Keratinocyte (primary cell): Measurements from ENCODE around the gene CC2D1B. TPM values are rescaled to one million over a fixed set of nuclear protein-coding genes. Genes with fewer than 3 reads are reported as not detected.

ENCODE experiments used
- DNase-seq: peaks from one replicate; pipeline ENCODE4 v3.0.0-alpha.2; 2011; ENCODE audit warnings: low read depth, missing footprints, low spot score
- FAIRE-seq: peaks from 2 replicates; lab custom pipeline; 2011; peaks lifted over from hg19 to GRCh38; lab: Jason Lieb, UNC
- H2AFZ ChIP-seq: 2 replicates; pipeline ENCODE4 v1.6.0; 2012; ENCODE audit warnings: low read length, control low read depth, inconsistent platforms; ENCODE audit not compliant: control insufficient read depth
- H3K27ac ChIP-seq: 2 replicates; pipeline ENCODE4 v1.5.1; 2011; ENCODE audit warnings: low read length; ENCODE audit not compliant: control insufficient read depth, insufficient read depth
- H3K27me3 ChIP-seq: 3 replicates; pipeline ENCODE4 v1.6.0; 2011; ENCODE audit warnings: low read length; ENCODE audit not compliant: control insufficient read depth, insufficient read depth; ENCODE audit errors: extremely low read depth
- H3K36me3 ChIP-seq, 2 experiments: 2 replicates in 1 of 2; 3 replicates in 1 of 2; pipeline ENCODE4 v1.5.1; 2011; ENCODE audit warnings: low read length in 2 of 2, mild to moderate bottlenecking in 1 of 2; ENCODE audit not compliant: control insufficient read depth in 2 of 2, insufficient read depth in 2 of 2; ENCODE audit errors: extremely low read depth in 1 of 2
- H3K4me1 ChIP-seq: 3 replicates; pipeline ENCODE4 v1.5.1; 2011; ENCODE audit warnings: low read length; ENCODE audit not compliant: control insufficient read depth, insufficient read depth; ENCODE audit errors: extremely low read depth
- H3K4me2 ChIP-seq: 3 replicates; pipeline ENCODE4 v1.6.0; 2011; ENCODE audit warnings: low read depth, low read length; ENCODE audit not compliant: control insufficient read depth, insufficient read depth; ENCODE audit errors: extremely low read depth
- H3K4me3 ChIP-seq, 3 experiments: fragments of 200-600 bp in 1 of 3; sonication (generic) in 1 of 3; 2 replicates in 2 of 3; 3 replicates in 1 of 3; pipeline ENCODE4 v1.5.1; 2011 to 2016; ENCODE audit warnings: low read length in 3 of 3, mild to moderate bottlenecking in 3 of 3, control low read depth in 2 of 3, inconsistent platforms in 1 of 3, low read depth in 1 of 3, mixed read lengths in 1 of 3, mixed run types in 1 of 3, moderate library complexity in 1 of 3; ENCODE audit not compliant: control insufficient read depth in 2 of 3, insufficient read depth in 2 of 3; ENCODE audit errors: extremely low read depth in 1 of 3
- H3K79me2 ChIP-seq: 2 replicates; pipeline ENCODE4 v1.6.0; 2012; ENCODE audit warnings: low read length; ENCODE audit not compliant: control insufficient read depth, insufficient read depth
- H3K9ac ChIP-seq: 3 replicates; pipeline ENCODE4 v1.6.0; 2011; ENCODE audit warnings: low read length; ENCODE audit not compliant: control insufficient read depth, insufficient read depth; ENCODE audit errors: extremely low read depth
- H3K9me1 ChIP-seq: 3 replicates; pipeline ENCODE4 v1.6.0; 2011; ENCODE audit warnings: low read length; ENCODE audit not compliant: control insufficient read depth, insufficient read depth; ENCODE audit errors: extremely low read depth
- H3K9me3 ChIP-seq: 2 replicates; pipeline ENCODE4 v1.5.1; 2012; ENCODE audit warnings: low read depth, low read length; ENCODE audit not compliant: control insufficient read depth
- H4K20me1 ChIP-seq: 3 replicates; pipeline ENCODE4 v1.6.0; 2011; ENCODE audit warnings: low read length; ENCODE audit not compliant: control insufficient read depth, insufficient read depth; ENCODE audit errors: extremely low read depth
- EZH2 ChIP-seq: IDR thresholded peaks from one replicate; pipeline ENCODE4 v1.6.1; 2012; ENCODE audit warnings: inconsistent platforms, mild to moderate bottlenecking, low read length, moderate library complexity
- dilution Hi-C: fragments of 300-500 bp; cut with MboI; formaldehyde crosslinking; loops from one replicate; pipeline ENCODE4 v1.7.0; 2020; ENCODE audit warnings: low sequenced_read_pairs; ENCODE audit not compliant: extremely low pct_ligation_motif_present
- polyA plus RNA-seq, 5 experiments: library from polyadenylated mRNA; depleted of rRNA in 3 of 5; stranded (reverse) in 3 of 5; stranded (forward) in 1 of 5; unstranded in 1 of 5; fragments of >200 nt; gene quantifications; 1 replicate in 1 of 5; 2 replicates in 3 of 5; 3 replicates in 1 of 5; pipeline versions ENCODE4 v1.2.1 to v1.2.3, GENCODE V29; 2011 to 2012; ENCODE audit warnings: missing spikeins in 2 of 5, low read depth in 1 of 5, low replicate concordance in 1 of 5
- TF ChIP-seq, protein P1 (sequence below), 3 experiments: IDR thresholded peaks in 1 of 3; conservative IDR thresholded peaks in 1 of 3; optimal IDR thresholded peaks in 1 of 3; 2 replicates in 2 of 3; 3 replicates in 1 of 3; pipeline versions ENCODE3 to v1.5.1; 2011; ENCODE audit warnings: low read length in 3 of 3, mild to moderate bottlenecking in 3 of 3, moderate library complexity in 2 of 3, control low read depth in 1 of 3, inconsistent platforms in 1 of 3; ENCODE audit not compliant: insufficient read depth in 2 of 3; ENCODE audit errors: extremely low read depth in 1 of 3

The CC2D1B gene
- polyA plus RNA-seq, 1 donor (not counting 4 experiments of a cell fraction or from before 2014, with no cell fraction given), result 12.5 TPM

DNA sequence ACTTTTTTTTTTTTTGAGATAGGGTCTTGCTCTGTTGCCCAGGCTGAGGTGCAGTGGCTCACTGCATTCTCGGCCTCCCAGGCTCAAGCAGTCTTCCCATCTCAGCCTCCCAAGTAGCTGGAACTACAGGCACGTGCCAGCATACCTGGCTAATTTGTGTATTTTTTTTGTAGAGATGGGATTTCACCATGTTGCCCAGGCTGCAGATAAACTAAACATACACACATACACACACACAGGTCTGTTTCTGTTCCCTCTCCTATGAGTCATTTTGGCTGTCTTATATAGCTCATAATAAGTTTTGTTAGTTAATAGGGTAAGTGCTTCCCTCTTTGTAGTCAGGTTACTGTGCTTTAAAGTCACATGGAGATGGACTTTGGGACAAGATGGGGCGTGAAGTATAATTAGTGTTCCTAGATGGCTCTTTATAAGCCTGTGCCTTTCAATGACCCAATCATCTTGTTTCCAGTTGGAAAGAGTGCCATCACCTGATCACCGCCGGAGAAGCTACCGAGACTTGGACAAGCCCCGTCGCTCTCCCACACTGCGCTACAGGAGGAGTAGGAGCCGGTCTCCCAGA lies 47.5 kb upstream of the CC2D1B start:
- TF ChIP-seq, protein P1, sequence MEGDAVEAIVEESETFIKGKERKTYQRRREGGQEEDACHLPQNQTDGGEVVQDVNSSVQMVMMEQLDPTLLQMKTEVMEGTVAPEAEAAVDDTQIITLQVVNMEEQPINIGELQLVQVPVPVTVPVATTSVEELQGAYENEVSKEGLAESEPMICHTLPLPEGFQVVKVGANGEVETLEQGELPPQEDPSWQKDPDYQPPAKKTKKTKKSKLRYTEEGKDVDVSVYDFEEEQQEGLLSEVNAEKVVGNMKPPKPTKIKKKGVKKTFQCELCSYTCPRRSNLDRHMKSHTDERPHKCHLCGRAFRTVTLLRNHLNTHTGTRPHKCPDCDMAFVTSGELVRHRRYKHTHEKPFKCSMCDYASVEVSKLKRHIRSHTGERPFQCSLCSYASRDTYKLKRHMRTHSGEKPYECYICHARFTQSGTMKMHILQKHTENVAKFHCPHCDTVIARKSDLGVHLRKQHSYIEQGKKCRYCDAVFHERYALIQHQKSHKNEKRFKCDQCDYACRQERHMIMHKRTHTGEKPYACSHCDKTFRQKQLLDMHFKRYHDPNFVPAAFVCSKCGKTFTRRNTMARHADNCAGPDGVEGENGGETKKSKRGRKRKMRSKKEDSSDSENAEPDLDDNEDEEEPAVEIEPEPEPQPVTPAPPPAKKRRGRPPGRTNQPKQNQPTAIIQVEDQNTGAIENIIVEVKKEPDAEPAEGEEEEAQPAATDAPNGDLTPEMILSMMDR (optimal IDR thresholded peaks at IDR 0.05 in 1 of 3, IDR thresholded peaks at IDR 0.05 in 1 of 3, conservative IDR thresholded peaks at IDR 0.05 in 1 of 3; ENCODE audit: extremely low read depth in 1 of 3, insufficient read depth in 2 of 3, low read length in 3 of 3), result no peak
- no peak for TF ChIP-seq EZH2
- Histone ChIP-seq H2AFZ (no peak overlapping the region), H3K27ac (no peak overlapping the region), H3K9me3 (no peaks in the 10 kb centered on the region), H3K4me1 (no peaks in the 10 kb centered on the region), H3K9me1 (no peaks in the 10 kb centered on the region), H3K27me3 (no peaks in the 10 kb centered on the region), H3K4me3 (no peak overlapping the region), H4K20me1 (no peaks in the 10 kb centered on the region), H3K79me2 (no peaks in the 10 kb centered on the region), H3K36me3 (peaks cover 33 to 40% of the 10 kb centered on the region in 2 experiments), H3K4me2 (no peak overlapping the region), H3K9ac (no peak overlapping the region)
- DNase-seq (no peak), FAIRE-seq (no peak)
- dilution Hi-C loops, result no loop called here

DNA sequence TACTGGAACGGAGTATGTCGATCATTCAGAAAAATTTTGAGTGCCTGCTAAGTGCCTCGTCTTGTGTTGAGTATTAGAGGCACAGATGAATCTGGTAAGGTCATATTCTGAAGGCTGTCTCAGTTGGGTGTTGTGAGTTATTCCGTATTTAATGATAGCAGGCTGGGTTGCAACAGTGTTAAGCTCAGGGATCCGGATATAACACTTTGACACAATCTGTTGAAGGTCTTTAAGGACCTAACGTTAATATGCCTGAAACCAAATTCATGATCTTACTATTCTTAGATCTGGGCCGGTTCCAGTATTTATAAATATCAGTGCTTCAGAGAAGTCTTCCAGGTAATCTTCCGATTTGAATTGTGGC lies 39.0 kb upstream of the CC2D1B start:
- FAIRE-seq, result peak; percentile 20
- TF ChIP-seq, protein P1 (optimal IDR thresholded peaks at IDR 0.05 in 1 of 3, IDR thresholded peaks at IDR 0.05 in 1 of 3, conservative IDR thresholded peaks at IDR 0.05 in 1 of 3; ENCODE audit: extremely low read depth in 1 of 3, insufficient read depth in 2 of 3, low read length in 3 of 3), result no peak
- TF ChIP-seq EZH2, result no peak
- dilution Hi-C loops, result no loop called here

More for the DNA sequence above, 39.0 kb upstream of the CC2D1B start:
- peak overlapping the region; percentile 61 to 80 (median 76) for H3K4me3 ChIP-seq
- peak overlapping the region; percentile 72 for H2AFZ ChIP-seq
- peak overlapping the region; percentile 82 for H3K9ac ChIP-seq
- peak overlapping the region; percentile 87 for H3K27ac ChIP-seq
- no peaks in the 10 kb centered on the region for H3K27me3 ChIP-seq
- no peaks in the 10 kb centered on the region for H3K9me3 ChIP-seq
- H4K20me1 ChIP-seq, result no peaks in the 10 kb centered on the region
- no peaks in the 10 kb centered on the region for H3K9me1 ChIP-seq
- H3K4me2 ChIP-seq, result peak overlapping the region; percentile 70
- DNase-seq, result no peak
- H3K36me3 ChIP-seq, result peaks cover 3 to 26% of the 10 kb centered on the region in 2 experiments
- H3K79me2 ChIP-seq, result peaks cover 35% of the 10 kb centered on the region
- H3K4me1 ChIP-seq, result peaks cover 11% of the 10 kb centered on the region
